Tongue (tissue), 2 donors: ENCODE results near the gene PIAS2. TPM values are rescaled to one million over a fixed set of nuclear protein-coding genes. Genes with fewer than 3 reads are reported as not detected.
"Not testable (repeated sequence)": the region's sequence is repeated elsewhere in the genome, so short reads cannot be mapped to it uniquely, and the experiment has no call there.

ENCODE experiments used
- DNase-seq: peaks from one replicate; pipeline ENCODE4 v3.0.0-alpha.2; 2015
- total RNA-seq: library from RNA; depleted of rRNA; stranded (reverse); fragments of >200 nt; gene quantifications from one replicate; pipeline ENCODE4 v1.2.3, GENCODE V29; 2014

PIAS2 gene, protein sequence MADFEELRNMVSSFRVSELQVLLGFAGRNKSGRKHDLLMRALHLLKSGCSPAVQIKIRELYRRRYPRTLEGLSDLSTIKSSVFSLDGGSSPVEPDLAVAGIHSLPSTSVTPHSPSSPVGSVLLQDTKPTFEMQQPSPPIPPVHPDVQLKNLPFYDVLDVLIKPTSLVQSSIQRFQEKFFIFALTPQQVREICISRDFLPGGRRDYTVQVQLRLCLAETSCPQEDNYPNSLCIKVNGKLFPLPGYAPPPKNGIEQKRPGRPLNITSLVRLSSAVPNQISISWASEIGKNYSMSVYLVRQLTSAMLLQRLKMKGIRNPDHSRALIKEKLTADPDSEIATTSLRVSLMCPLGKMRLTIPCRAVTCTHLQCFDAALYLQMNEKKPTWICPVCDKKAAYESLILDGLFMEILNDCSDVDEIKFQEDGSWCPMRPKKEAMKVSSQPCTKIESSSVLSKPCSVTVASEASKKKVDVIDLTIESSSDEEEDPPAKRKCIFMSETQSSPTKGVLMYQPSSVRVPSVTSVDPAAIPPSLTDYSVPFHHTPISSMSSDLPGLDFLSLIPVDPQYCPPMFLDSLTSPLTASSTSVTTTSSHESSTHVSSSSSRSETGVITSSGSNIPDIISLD
- total RNA-seq, result 48.2 TPM

DNA sequence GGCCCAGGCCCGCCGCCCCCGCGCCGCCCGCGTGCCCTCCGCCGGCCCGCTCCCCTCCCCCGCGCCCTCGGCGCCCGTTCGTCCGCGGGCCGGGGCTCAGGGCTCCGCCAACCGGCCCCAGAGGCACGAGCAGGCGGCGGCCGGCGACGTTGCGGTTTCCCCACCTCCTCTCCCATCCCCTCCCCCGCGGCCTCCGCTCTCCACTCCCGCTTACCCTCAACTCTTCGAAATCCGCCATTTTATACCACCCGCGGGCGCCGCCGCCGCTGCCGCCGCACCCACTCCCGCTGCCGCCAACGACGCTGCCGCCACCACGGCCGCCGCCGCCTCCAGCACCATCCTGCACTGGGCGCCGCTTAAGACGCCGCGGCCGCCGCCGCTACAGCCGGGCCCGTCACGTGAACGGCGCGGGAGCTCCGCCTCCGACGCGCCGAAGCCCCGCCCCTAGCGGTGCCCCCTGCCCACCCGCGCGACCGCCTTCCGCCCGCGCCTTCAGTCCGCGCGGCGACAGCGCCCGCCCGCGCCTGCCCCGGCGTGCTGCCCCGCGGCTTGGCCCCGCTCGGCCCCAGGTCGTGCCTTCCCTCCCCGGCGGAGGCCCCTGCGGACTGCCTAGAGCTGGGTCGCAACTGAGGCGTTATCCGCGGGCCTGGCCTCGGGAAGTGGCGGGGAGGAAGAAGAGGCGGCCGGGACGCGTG lies at the start of gene PIAS2, which contains the start of gene KATNAL2:
Gene PIAS2 (minus strand): TSS at position 400 of the 695 bp plus-strand sequence. CDS start 162 bp downstream, at position 238.
Gene KATNAL2 (plus strand): TSS at position 495 of the 695 bp plus-strand sequence. CDS start 29,271 bp downstream, outside the sequence.
- DNase-seq, result peak; percentile 92

DNA sequence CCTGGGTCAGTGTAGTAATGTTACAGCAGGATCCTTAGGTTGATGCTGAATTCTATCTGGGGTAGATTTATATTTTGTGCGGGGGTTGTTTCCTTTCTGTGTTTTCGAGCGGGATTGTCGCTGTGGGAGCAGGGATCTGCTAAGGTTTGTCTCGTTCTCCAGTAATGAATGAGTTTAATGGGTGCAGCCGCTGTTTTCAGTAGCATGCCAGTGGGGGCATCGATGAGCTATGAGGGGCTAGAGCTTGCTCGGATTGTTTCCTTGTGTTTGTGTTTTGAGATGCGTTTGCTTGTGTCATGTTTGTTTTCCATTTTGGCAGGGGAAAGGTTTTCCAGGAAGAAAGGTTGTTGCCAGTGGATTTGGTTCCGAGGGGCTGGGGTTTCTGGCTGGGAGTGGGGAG lies 49.0 kb upstream of the PIAS2 start:
- not testable (repeated sequence) for DNase-seq

DNA sequence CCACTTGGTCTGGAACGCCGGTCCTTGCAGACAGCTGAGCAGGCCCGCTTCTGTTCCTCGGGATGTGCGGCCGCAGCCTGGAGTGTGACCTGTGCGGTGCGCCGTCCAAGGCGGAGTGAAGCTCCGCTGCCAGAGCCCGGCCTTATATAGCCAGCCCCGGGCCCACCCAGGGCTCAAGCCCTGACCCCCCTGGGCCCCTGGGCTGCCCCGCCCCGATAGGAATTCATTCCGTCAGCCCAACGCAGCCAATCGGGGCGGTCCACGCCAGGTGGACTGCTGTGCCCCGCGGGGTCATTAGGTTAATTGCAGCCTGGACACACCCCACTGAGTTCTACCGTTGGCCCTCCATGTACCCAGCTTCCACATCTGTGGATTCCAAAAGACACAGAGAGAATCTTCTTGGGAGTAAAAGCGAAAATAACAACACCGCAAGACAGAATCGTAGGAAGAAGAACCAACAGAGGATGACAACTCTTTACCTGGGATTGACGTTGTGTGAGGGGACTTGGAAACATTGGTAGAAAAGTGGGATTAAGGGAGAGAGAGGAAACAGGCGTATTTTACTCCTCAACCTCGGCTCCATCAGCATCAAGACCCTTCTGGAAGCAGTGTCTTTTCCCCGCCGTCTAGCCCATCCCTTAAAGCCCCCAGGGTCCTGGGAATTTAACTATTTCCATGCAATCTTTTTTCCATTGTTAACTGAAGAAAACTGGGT lies 47.4 kb upstream of the PIAS2 start:
- DNase-seq, result not testable (repeated sequence)

DNA sequence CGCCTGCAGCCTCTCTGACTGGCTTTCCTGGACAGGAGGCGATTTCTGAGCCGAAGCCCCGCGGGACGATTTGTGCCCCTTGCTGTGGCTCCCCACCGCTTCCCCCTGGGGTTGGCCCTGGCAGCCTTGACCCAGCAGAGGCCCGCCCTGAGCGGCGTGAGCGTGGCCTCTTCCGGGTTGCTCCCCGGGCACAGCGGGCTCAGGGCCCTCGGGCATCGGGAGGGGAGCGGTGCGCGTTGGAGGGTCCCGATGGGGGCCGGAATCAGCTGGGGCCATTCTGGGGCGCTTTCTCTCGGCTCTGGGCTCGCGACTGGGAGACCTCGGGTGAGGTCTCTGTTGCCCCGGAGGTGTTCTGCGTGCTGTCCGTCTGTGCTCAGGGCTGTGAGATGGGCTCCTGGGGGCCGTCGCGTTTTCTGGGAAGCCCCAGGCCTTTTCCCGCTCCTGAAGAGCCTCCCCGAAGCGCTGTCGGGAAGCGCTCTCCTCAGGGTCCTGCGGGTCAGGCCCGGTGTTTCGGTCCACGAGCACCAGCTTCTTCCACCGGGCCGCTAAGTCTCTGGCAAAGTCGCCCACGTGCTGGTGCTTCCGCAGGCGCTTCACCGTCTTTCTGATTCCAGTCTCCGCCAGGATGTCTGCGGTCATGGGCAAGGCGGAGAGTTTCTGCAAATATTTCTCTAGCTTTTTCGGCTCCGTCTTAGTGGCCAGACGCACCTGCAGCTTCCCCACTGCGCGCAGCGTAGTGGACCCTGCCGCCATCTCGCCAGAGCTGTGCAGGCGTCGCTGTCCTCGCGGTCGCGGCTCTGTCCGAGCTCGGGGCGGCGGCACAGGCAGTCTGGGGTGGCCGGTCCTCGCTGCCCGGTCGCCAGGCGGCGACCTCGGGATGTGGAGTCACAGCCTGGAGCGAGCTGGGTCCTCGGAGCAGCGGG lies 46.6 kb upstream of the PIAS2 start:
- not testable (repeated sequence) for DNase-seq

DNA sequence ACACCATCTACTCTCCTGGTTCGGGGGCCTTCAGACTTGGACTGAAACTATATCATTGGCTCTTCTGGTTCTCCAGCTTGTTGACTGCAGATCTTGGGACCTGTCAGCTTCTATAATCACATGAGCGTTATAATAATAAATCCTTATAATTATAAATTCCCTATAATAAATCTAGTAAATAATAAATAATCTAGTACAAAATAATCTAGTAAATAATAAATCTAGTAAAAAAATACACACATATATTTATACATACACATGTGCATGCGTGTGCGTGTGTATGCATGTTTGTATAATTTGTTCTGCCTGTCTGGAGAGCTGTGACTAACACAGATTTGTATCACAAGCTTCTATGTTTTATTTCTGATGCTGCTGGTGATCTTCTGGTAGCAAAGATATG lies 40.9 kb upstream of the PIAS2 start:
- no peak for DNase-seq

DNA sequence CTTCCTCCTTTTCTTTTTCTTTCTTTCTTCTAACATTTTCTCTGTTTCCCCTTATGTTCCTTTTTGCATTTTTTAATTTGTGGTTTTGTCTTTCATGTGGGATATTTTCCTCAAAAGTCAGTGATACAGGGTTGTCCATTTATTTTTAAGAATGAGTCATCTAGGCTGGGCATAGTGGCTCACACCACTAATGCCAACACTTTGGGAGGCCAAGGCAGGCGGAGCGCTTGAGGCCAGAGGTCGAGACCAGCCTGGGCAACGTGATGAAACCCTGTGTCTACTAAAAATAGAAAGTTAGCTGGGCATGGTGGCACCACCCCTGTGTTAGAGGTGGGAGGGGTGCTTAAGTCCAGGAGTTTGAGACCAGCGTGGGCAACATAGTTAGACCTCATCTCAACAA lies 35.9 kb upstream of the PIAS2 start:
- DNase-seq, result no peak

DNA sequence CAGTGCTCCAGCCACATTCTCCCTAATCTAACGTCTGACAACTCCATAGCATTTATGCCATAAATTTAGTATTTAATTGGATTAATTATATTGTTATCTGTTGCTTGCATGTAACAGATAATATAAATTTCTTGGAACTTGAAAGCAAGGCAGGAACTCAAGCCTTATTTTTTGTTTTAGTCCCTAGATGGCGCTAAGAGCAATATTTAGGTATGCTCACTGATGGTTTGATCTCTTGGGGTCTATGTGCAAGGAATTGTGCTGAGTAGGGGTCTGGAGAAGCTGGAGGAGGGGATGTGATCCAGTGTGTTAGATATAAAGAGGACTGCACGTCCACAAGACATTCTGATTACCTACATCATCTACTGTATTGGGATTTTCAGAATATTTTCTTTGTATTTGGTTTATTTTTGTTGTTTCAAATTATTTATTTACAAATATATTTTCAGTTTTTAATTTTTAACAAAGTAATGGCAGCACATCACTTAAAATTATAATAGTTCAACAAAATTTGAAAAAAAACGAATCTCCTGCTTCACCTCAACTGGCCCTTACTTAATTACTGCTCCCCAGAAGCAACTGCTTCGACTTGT lies 32.9 kb upstream of the PIAS2 start:
- DNase-seq, result no peak

DNA sequence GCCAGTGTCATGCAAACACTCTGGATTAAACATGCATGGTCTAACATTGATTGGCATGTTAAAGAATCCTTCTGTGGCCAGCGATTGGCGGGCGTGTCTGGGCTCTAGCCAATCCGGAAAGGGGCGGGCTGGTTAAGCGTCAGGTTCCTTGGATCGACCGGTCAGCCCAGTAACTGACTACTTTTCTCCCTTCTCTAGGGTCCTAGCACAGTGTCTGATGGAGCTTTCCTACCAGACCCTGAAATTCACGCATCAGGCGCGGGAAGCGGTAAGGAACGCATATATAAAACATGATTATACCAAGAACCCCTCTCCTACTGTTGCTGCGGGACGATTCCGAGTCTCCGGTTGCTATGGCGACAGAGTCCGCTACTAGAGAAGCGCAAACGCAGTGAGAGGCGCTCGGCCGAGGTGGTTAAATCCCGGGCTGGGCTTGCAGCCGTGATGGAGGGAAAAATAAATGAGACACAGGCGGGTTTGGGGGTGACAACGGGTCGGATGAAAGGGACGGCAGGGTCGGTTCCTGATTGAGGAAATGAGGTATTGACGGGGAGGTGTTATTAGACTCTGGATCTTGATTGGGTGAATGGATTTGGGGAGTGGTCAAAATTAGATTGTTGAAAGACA lies 29.5 kb upstream of the PIAS2 start:
- DNase-seq, result peak; percentile 93

DNA sequence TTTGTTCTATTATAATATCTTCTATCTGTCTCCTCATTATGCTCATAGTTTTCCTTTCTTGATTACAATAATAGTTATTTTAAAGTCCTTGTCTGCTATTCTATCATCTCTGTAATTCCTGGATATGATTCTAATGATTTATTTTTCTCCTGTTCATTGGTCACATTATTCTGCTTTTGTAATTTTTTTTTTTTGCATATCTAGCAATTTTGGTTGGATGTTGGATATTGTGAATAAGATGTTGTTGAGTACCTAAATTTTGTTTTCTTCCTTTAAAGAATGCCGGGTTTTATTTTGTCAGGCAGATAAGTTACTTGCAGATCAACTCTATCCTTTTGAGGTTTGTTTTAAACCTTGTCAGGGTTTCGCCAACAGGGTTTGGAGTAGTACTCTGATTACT lies 25.3 kb upstream of the PIAS2 start:
- DNase-seq, result no peak

DNA sequence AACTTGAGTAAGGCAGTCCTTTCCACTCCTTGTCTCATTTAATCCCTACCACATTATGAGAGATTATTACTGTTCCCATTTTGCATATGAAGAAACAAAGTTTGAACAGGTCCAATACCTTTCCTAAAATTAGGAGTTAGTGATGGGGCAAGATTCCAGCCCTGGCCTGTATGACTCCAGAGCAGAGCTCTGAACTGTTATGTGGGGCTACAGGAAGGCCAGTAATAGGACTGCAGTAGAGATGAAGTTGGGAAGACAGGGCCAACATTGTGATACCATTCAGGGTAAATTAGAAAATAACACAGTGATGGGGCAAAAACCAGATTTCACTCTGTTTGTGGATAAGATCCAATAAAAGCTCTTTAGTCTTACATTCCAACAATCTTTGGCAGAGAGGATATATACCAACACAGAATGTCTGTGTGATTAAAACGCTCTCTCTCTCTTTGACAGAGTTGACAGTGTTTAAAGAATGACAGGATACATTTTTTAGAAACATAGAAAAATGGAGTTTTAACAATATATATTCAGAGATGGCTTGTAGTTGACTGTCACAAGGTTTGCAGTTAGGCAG lies 22.8 kb upstream of the PIAS2 start:
- no peak for DNase-seq

DNA sequence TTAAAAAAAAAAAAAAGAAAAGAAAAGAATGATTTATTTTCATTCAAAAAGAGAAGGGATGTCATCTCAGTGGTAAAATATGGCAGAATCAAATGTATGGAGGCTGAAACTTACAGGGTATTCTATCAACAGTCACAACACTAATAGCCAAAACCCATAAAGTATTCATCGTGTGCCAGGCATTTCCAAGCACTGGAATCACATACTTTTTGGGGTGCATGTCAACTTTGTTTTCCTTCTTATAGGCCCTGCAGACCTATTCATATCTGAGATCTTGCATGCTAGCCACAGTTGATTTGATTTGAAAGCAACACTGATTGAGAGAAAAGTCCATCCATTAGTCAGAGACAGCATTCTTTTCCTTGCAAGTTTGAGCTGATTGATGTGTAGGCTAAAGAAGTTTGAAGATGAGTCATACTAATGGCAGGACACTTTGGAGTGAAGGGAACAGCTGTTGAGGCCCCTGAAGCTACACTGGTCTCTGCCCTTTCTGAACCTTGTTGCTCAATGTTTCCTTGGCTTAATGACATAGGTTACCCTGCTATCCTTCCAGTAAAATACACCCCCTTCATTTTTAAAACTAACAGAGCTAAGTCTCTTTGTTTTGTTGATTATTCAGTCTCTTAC lies 22.1 kb upstream of the PIAS2 start:
- peak; percentile 80 for DNase-seq

DNA sequence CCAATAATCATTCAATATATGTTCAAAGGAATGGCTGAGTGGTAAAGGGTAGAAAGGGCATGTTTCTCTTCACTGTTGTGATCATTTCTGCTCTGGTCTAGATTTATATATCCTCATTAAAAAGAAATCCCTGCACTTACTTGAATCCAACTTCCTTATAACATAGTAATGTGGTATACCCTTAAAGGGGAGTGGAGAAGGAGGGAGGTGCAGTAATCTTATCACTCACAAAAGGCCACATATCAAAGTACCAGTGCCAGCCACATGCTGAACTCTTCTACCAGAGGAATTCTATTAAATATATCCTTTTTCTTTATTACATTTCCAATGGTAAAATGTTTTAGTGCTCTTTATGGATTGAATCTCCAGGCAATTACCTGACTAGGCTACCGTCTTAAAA lies 3.3 kb upstream of the PIAS2 start:
- DNase-seq, result no peak

DNA sequence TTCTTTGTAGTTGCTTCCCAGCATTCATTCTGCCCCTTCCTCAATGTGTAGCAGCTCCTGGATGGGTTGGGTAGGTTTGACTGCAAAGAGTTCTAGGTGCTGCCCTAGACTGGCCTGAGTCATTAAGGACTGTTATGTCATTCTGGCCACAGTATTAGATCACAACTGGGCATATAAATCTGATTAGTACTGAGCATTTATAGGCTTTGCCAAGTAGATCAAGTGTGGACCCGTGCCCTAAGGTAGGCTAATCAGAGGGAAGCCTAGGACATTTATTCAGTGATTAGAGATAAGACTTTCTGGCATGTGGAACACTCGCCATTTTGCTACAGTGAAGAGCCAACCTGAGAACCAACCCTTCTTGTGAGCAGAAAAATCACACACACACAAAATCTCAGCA lies 2.8 kb upstream of the PIAS2 start:
- DNase-seq, result no peak

DNA sequence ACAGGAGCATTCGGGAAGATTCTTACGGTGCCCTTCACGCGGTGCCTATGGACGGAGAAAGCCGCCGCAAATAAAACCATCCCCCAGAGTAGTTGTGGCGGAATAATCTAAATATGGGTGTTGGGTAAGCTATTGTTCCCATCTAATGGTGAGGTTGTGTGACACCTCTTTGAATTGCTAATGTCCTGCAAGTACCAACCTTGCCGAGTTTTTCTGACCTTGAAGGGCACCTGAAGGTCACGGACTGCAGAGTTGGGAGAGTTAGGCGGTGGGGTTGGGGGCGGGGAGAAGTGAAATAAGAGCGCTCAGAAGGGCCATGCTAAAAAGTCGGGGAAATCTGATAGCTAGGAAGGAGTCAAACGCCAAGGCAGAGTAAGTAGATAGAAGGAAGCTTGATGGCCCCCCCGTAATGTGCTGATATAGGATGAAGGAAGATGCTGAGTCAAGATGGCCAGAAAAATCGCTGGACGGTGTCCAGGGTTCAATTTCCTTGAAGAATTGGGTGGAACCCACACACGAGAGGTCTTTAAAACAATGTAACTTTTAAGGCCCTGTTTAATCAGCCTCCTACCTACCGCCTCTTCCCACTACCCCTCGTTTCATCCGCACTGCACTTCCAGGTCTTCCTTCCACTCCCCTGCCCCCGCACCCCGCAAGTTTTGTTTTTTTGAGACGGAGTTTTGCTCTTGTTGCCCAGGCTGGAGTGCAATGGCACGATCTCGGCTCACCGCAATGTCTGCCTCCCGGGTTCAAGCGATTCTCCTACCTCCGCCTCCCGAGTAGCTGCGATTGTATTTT lies 695 bp upstream of the PIAS2 start:
- DNase-seq, result peak; percentile 75

DNA sequence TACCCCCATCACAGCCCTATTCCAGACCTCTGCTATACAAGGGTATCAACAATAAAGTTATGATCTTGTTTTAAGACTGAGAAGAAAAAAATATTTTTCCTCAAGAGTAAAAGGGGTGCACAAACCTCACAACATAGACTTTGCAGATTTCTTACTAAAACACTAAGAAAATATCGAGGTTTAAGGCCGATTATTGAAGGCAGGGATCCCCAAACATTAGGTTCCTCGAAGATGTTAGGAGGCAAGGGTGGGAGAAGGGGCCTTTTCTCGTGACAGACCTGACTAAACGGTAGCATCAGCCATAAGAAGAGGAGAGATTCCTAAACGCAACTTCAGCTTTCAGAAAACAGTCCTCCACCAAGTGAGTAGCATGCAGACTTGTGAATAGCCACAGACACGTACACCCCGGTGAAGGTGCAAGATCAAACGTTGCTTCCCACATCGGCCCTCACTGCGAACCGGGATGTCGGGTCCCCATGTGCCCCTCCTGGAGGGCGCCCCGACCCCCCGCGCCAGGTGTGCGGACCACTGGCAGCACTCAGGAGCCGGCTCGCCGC lies 678 bp downstream of the PIAS2 start:
- DNase-seq, result peak; percentile 62

DNA sequence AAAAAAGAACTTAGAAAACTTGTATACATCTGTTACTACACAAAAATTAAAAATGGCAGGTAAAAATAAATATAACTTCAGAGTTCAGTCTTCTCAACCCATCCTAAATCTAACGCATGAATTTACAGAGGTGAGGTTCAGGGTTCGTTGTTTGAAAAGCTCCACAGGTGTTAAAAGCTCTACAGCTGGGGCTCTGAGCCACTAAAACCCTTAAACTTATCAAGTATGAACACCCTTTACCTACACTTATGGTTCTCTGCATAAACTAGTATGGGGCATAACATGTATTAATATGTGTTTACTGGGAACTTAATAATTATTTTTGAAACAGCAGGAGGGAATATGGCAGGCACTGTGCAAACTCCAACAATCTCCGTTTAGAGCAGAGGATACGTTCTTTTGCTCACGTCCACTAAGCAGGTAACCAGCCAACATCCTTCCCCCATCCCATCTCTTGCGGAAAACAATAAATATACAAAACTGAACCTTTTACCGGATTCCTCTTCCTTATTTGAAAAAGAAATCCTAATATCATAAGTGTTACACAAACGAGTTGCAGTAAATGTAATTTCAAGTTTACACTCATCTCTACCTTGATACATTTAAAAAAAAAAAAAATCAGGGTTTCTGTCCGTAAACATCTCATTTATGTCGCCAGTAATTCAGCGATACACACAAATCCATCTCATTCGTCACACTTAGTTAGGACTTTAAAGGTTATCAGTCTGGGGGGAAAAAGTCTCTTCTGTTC lies 1.3 kb downstream of the PIAS2 start:
- no peak for DNase-seq

DNA sequence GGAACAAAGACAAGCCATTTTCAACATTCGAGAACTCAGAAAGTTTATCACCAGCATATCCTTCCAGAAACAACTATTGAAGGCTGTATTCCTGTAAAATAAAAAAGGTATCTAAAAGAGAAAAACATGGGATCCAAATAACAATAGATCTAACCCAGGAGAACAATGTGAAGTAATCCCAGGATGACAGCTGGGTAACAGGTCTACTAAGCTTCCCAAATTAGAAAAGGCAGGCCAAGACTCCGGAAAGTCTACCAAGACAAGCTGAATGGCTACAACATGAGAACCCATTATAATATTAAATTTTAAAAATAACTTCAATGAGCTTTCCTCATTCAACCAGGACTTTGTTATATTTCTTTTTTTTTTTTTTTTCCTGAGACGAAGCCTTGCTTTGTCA lies 6.5 kb downstream of the PIAS2 start:
- no peak for DNase-seq

DNA sequence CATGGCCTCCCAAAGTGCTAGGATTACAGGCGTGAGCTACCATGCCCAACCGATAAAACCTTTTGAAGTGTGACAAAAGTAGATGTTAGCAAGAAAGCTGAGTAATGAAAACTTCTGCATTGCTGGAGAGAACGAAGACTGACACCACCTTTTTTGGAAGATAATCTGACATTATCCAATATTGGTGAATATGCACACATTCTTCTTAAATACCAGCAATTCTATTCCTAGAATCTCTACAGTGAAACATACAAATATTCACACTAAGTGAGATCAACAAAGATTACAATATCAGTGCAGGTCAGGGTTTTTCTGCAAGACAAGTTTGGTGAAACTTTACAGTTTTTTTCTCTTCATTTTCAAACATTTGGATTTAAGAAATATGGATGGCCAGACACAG lies 7.8 kb downstream of the PIAS2 start:
- DNase-seq, result no peak
